Hepatocyte (in vitro differentiated cells): ENCODE results near the gene LBX2.

Experiments
- CTCF ChIP-seq: fragments of 200-600 bp; sonication (generic); IDR thresholded peaks from 2 replicates; pipeline ENCODE4 v1.5.1; 2016; ENCODE audit warnings: antibody characterized with exemption, mild to moderate bottlenecking; ENCODE audit not compliant: poor library complexity
- EZH2 ChIP-seq: fragments of 200-600 bp; sonication (generic); IDR thresholded peaks from 2 replicates; pipeline ENCODE4 v1.6.1; 2016; ENCODE audit warnings: antibody characterized with exemption, mild to moderate bottlenecking, borderline replicate concordance
- EZH2phosphoT487 ChIP-seq: fragments of 200-600 bp; sonication (generic); IDR thresholded peaks from one replicate; pipeline ENCODE4 v1.6.1; 2018; ENCODE audit warnings: antibody characterized with exemption, mild to moderate bottlenecking, low read depth, moderate library complexity; ENCODE audit not compliant: unreplicated experiment, severe bottlenecking

- TF ChIP-seq EZH2 (no peak), CTCF (no peak), EZH2phosphoT487 (no peak)
These were observed 26.6 kb upstream of the LBX2 start, which contains the start of gene DQX1 for GRCh38 chr2:74525717-74526648.
